Natural killer cell (primary cell): Measurements from ENCODE around the gene PDS5B. TPM values are rescaled to one million over a fixed set of nuclear protein-coding genes. Genes with fewer than 3 reads are reported as not detected.

Experiments
- ATAC-seq, 3 donors: fragments of 150-1000 bp in 2 of 3; fragments of 200-7000 bp in 1 of 3; cut with Tn5 transposase; 1 replicate in 1 of 3; 2 replicates in 2 of 3; pipeline ENCODE4 v1.10.0; 2021; ENCODE audit warnings: mild to moderate bottlenecking in 2 of 3, moderate library complexity in 2 of 3
- DNase-seq, 2 donors: peaks; one replicate each; pipeline versions ENCODE4 v3.0.0 to v3.0.0-alpha.2; 2013 to 2021; ENCODE audit warnings: mixed read lengths in 1 of 2
- H3K27ac ChIP-seq: one replicate; pipeline ENCODE4 v1.5.1; 2013; ENCODE audit warnings: mild to moderate bottlenecking, low read length
- H3K27me3 ChIP-seq: one replicate; pipeline ENCODE4 v1.6.1; 2013; ENCODE audit warnings: low read length; ENCODE audit not compliant: control insufficient read depth, insufficient read depth
- H3K36me3 ChIP-seq: one replicate; pipeline ENCODE4 v1.6.1; 2013; ENCODE audit warnings: low read length; ENCODE audit not compliant: control insufficient read depth, insufficient read depth
- H3K4me1 ChIP-seq: one replicate; pipeline ENCODE4 v1.6.1; 2013; ENCODE audit warnings: low read length; ENCODE audit not compliant: control insufficient read depth, insufficient read depth
- H3K4me3 ChIP-seq: one replicate; pipeline ENCODE4 v1.5.1; 2013; ENCODE audit warnings: low read length
- H3K9me3 ChIP-seq: one replicate; pipeline ENCODE4 v1.6.1; 2013; ENCODE audit warnings: low read length; ENCODE audit not compliant: control insufficient read depth, insufficient read depth
- H3K27ac Mint-ChIP-seq, 2 donors: one replicate each; pipeline ENCODE4 v1.8.0; 2022; ENCODE audit warnings: mild to moderate bottlenecking in 2 of 2, mixed read lengths in 2 of 2, moderate library complexity in 1 of 2
- H3K27me3 Mint-ChIP-seq, 2 donors: one replicate each; pipeline ENCODE4 v1.8.0; 2022; ENCODE audit warnings: low read depth in 2 of 2, mixed read lengths in 2 of 2
- H3K36me3 Mint-ChIP-seq: one replicate; pipeline ENCODE4 v1.8.0; 2022; ENCODE audit warnings: mixed read lengths
- H3K4me1 Mint-ChIP-seq, 2 donors: one replicate each; pipeline ENCODE4 v1.8.0; 2022; ENCODE audit warnings: mixed read lengths in 2 of 2
- H3K4me3 Mint-ChIP-seq: one replicate; pipeline ENCODE4 v1.8.0; 2022; ENCODE audit warnings: mild to moderate bottlenecking, moderate library complexity, mixed read lengths
- H3K9me3 Mint-ChIP-seq, 2 donors: one replicate each; pipeline ENCODE4 v1.8.0; 2022; ENCODE audit warnings: mixed read lengths in 2 of 2
- CTCF ChIP-seq: fragments of 200-600 bp; IDR thresholded peaks from one replicate; pipeline ENCODE4 v1.8.0; 2022; ENCODE audit warnings: antibody characterized with exemption
- WGBS: methylation state at CpG from one replicate; pipeline ENCODE4 v1.1.7; 2013; ENCODE audit warnings: missing lambda C conversion rate; ENCODE audit not compliant: insufficient coverage; 5-methylcytosine and 5-hydroxymethylcytosine counted together
- intact Hi-C: fragments of 100-400 bp; cut with micrococcal nuclease; formaldehyde crosslinking; loops from one replicate; pipeline ENCODE4 v1.14.2; 2022
- total RNA-seq, 4 donors: library from RNA; stranded (reverse); fragments of 120-200 nt in 1 of 4; gene quantifications; one replicate each; pipeline versions ENCODE4 v1.2.3 to v1.2.4, GENCODE V29; 2013 to 2022

The PDS5B gene
- total RNA-seq, 3 donors from 2014 or later (not counting 1 experiment from before 2014, with no cell fraction given), result 59.4 to 70.6 (median 64.7) TPM

- H3K27ac ChIP-seq, result no peak overlapping the region
- peak; percentile 83 for TF ChIP-seq CTCF
- peak; percentile 89 to 97 (median 93) for ATAC-seq
- H3K4me1 Mint-ChIP-seq, result peaks cover 26 to 34% of the 10 kb centered on the region in 2 donors
- H3K36me3 ChIP-seq, result no peaks in the 10 kb centered on the region
- no peak overlapping the region for H3K4me3 ChIP-seq
- no peaks in the 10 kb centered on the region for H3K27me3 ChIP-seq
- intact Hi-C loops, result loop anchor here (1.0 to 10.0 kb wide), 2 partner anchors 53 to 255 kb away; partner anchors contain the start of gene PDS5B
- no peak overlapping the region for H3K27ac Mint-ChIP-seq
- H3K36me3 Mint-ChIP-seq, result no peaks in the 10 kb centered on the region
- DNase-seq, result peak in 1 of 2 donors; percentile 83
- H3K9me3 ChIP-seq, result no peaks in the 10 kb centered on the region
- no peak overlapping the region for H3K4me3 Mint-ChIP-seq
- WGBS, result 100% methylated on average over 1 of the region's 4 CpGs
- no peaks in the 10 kb centered on the region for H3K9me3 Mint-ChIP-seq
- H3K27me3 Mint-ChIP-seq, result no peaks in the 10 kb centered on the region
- H3K4me1 ChIP-seq, result no peaks in the 10 kb centered on the region
Observed at GRCh38 chr13:32639502-32640105, 53.4 kb downstream of the PDS5B start.

- Histone ChIP-seq H3K4me1 (peaks cover 9% of the 10 kb centered on the region), H3K27ac (no peak overlapping the region), H3K9me3 (no peaks in the 10 kb centered on the region), H3K36me3 (no peaks in the 10 kb centered on the region), H3K27me3 (no peaks in the 10 kb centered on the region), H3K4me3 (no peak overlapping the region)
- H3K27me3 Mint-ChIP-seq, result no peaks in the 10 kb centered on the region
- no peak for TF ChIP-seq CTCF
- peaks cover 50 to 59% of the 10 kb centered on the region in 2 donors for H3K4me1 Mint-ChIP-seq
- no peaks in the 10 kb centered on the region for H3K9me3 Mint-ChIP-seq
- H3K27ac Mint-ChIP-seq, result peak overlapping the region in 1 of 2 donors; percentile 23
- no peaks in the 10 kb centered on the region for H3K36me3 Mint-ChIP-seq
- intact Hi-C loops, result loop anchor here (10.0 kb wide), 1 partner anchor 258 kb away; no protein-coding TSS in a partner anchor
- WGBS, result 67% methylated on average over 1 of the region's 1 CpG
- DNase-seq (no peak), ATAC-seq (no peak)
- H3K4me3 Mint-ChIP-seq, result no peak overlapping the region
Observed at GRCh38 chr13:32642316-32642715, 56.1 kb downstream of the PDS5B start.

GRCh38 chr13:32642858-32643257, 56.6 kb downstream of the PDS5B start:
- no peak for TF ChIP-seq CTCF
- H3K36me3 ChIP-seq, result no peaks in the 10 kb centered on the region
- H3K27ac Mint-ChIP-seq, result peak overlapping the region in 1 of 2 donors; percentile 23
- H3K27me3 Mint-ChIP-seq, result no peaks in the 10 kb centered on the region
- no peaks in the 10 kb centered on the region for H3K9me3 ChIP-seq
- no peaks in the 10 kb centered on the region for H3K36me3 Mint-ChIP-seq
- peaks cover 53 to 59% of the 10 kb centered on the region in 2 donors for H3K4me1 Mint-ChIP-seq
- H3K27me3 ChIP-seq, result no peaks in the 10 kb centered on the region
- 92% methylated on average over 1 of the region's 1 CpG for WGBS
- ATAC-seq (no peak), DNase-seq (no peak)
- peaks cover 9% of the 10 kb centered on the region for H3K4me1 ChIP-seq
- no peak overlapping the region for H3K4me3 ChIP-seq
- no peak overlapping the region for H3K27ac ChIP-seq
- no peak overlapping the region for H3K4me3 Mint-ChIP-seq
- H3K9me3 Mint-ChIP-seq, result no peaks in the 10 kb centered on the region
- intact Hi-C loops, result loop anchor here (10.0 kb wide), 1 partner anchor 258 kb away; no protein-coding TSS in a partner anchor
